Stimulated activated CD8-positive, alpha-beta memory T cell treated with anti-CD3 and anti-CD28 coated beads, Interleukin-12 subunit alpha, Interleukin-12 subunit beta, amount 100 ng/mL, for 24 hours (primary cell): Measurements from ENCODE around the gene TMTC1.
"Not testable (repeated sequence)": the region's sequence is repeated elsewhere in the genome, so short reads cannot be mapped to it uniquely, and the experiment has no call there.

Experiments used
- DNase-seq: peaks from one replicate; pipeline ENCODE4 v3.0.0-alpha.2; 2020; ENCODE audit errors: extremely low read depth

Gene TMTC1

GRCh38 chr12:29667011-29667410 lies 116.7 kb downstream of the TMTC1 start:
- DNase-seq: no peak

GRCh38 chr12:29665107-29665506 lies 118.6 kb downstream of the TMTC1 start:
- no peak for DNase-seq

- no peak for DNase-seq
These were observed 120.9 kb downstream of the TMTC1 start for GRCh38 chr12:29662734-29663323.

- no peak for DNase-seq
These were observed 122.9 kb downstream of the TMTC1 start for GRCh38 chr12:29660847-29661246.

- no peak for DNase-seq
These were observed 126.8 kb downstream of the TMTC1 start for GRCh38 chr12:29656762-29657538.

- no peak for DNase-seq
These were observed 127.9 kb downstream of the TMTC1 start for GRCh38 chr12:29655861-29656260.

- no peak for DNase-seq
These were observed 130.5 kb downstream of the TMTC1 start for GRCh38 chr12:29653286-29653685.

- DNase-seq: no peak
These were observed 133.4 kb downstream of the TMTC1 start for GRCh38 chr12:29650371-29650770.

GRCh38 chr12:29649722-29650121 lies 134.0 kb downstream of the TMTC1 start:
- no peak for DNase-seq

- DNase-seq: no peak
These were observed 139.1 kb downstream of the TMTC1 start for GRCh38 chr12:29644536-29645162.

- DNase-seq: no peak
These were observed 143.0 kb downstream of the TMTC1 start for GRCh38 chr12:29640589-29641345.

- DNase-seq: no peak
These were observed 143.7 kb downstream of the TMTC1 start for GRCh38 chr12:29639893-29640495.

- no peak for DNase-seq
These were observed 145.2 kb downstream of the TMTC1 start for GRCh38 chr12:29638528-29638927.

GRCh38 chr12:29634057-29634456 lies 149.7 kb downstream of the TMTC1 start:
- DNase-seq: no peak

GRCh38 chr12:29630164-29630563 lies 153.6 kb downstream of the TMTC1 start:
- DNase-seq: not testable (repeated sequence)

GRCh38 chr12:29627221-29627620 lies 156.5 kb downstream of the TMTC1 start:
- DNase-seq: no peak

GRCh38 chr12:29625359-29625953 lies 158.3 kb downstream of the TMTC1 start:
- no peak for DNase-seq

GRCh38 chr12:29622251-29622650 lies 161.5 kb downstream of the TMTC1 start:
- no peak for DNase-seq

GRCh38 chr12:29620030-29620429 lies 163.7 kb downstream of the TMTC1 start:
- no peak for DNase-seq

- DNase-seq: no peak
These were observed 166.3 kb downstream of the TMTC1 start for GRCh38 chr12:29617407-29617803.

GRCh38 chr12:29616664-29617406 lies 166.9 kb downstream of the TMTC1 start:
- DNase-seq: no peak
